Putamen (tissue), 1 donor: ENCODE results near the gene SPECC1.
"Not testable (repeated sequence)": the region's sequence is repeated elsewhere in the genome, so short reads cannot be mapped to it uniquely, and the experiment has no call there.

Source experiments
- DNase-seq: peaks from one replicate; pipeline ENCODE4 v3.0.0-alpha.2; 2016; ENCODE audit warnings: low spot score

The SPECC1 gene

GRCh38 chr17:20071824-20072691, 62.9 kb downstream of the SPECC1 start:
- DNase-seq, result no peak

- no peak for DNase-seq
These were observed 63.5 kb downstream of the SPECC1 start for GRCh38 chr17:20072692-20072992.

GRCh38 chr17:20073055-20073979, 64.2 kb downstream of the SPECC1 start:
- no peak for DNase-seq

- DNase-seq, result no peak
These were observed 64.8 kb downstream of the SPECC1 start for GRCh38 chr17:20074001-20074400.

- no peak for DNase-seq
These were observed 65.3 kb downstream of the SPECC1 start for GRCh38 chr17:20074489-20074888.

GRCh38 chr17:20076137-20076536, 67.0 kb downstream of the SPECC1 start:
- not testable (repeated sequence) for DNase-seq

GRCh38 chr17:20077978-20078685, 69.0 kb downstream of the SPECC1 start:
- no peak for DNase-seq

- no peak for DNase-seq
These were observed 71.4 kb downstream of the SPECC1 start for GRCh38 chr17:20080513-20080912.

GRCh38 chr17:20083156-20083859, 74.1 kb downstream of the SPECC1 start:
- no peak for DNase-seq

- DNase-seq, result no peak
These were observed 75.6 kb downstream of the SPECC1 start for GRCh38 chr17:20084621-20085282.

- DNase-seq, result no peak
These were observed 76.2 kb downstream of the SPECC1 start for GRCh38 chr17:20085283-20085845.

GRCh38 chr17:20086416-20087076, 77.4 kb downstream of the SPECC1 start:
- DNase-seq, result no peak

GRCh38 chr17:20087538-20088250, 78.5 kb downstream of the SPECC1 start:
- no peak for DNase-seq

GRCh38 chr17:20089756-20090547, 80.8 kb downstream of the SPECC1 start:
- no peak for DNase-seq

GRCh38 chr17:20091174-20092029, 82.2 kb downstream of the SPECC1 start:
- DNase-seq, result no peak

- no peak for DNase-seq
These were observed 83.2 kb downstream of the SPECC1 start for GRCh38 chr17:20092261-20092867.

- no peak for DNase-seq
These were observed 83.9 kb downstream of the SPECC1 start for GRCh38 chr17:20092973-20093626.
